ENCODE measurements around the gene PDCD6IP. TPM values are rescaled to one million over a fixed set of nuclear protein-coding genes. Genes with fewer than 3 reads are reported as not detected.

The PDCD6IP gene
- total RNA-seq, 1 experiment from 2014 or later, result 80.3 TPM

Other genes starting within 250 kb of the PDCD6IP start
- 10.6 and 20.4 TPM in 2 replicates for gene CLASP2, start 80.4 kb upstream of the PDCD6IP start, total RNA-seq (2014; rRNA removed; shearing (Covaris generic))